ENCODE results near the gene GUK1. TPM values are rescaled to one million over a fixed set of nuclear protein-coding genes. Genes with fewer than 3 reads are reported as not detected.
"Not testable (repeated sequence)": the region's sequence is repeated elsewhere in the genome, so short reads cannot be mapped to it uniquely, and the experiment has no call there.

The GUK1 gene
- polyA plus RNA-seq, 1 experiment, result 373 TPM

- Histone ChIP-seq H3K27me3 (ENCODE audit: control insufficient read depth, insufficient read depth, low read length) (no peaks in the 10 kb centered on the region), H3K4me3 (ENCODE audit: low read depth, low read length) (no peak overlapping the region), H3K36me3 (ENCODE audit: control insufficient read depth, insufficient read depth, low read length) (peaks cover 2% of the 10 kb centered on the region; the same call in 1 of the 2 replicates)
- DNase-seq (ENCODE audit: low read depth), result no peak
- no peak for TF ChIP-seq CTCF (IDR thresholded peaks at IDR 0.05; ENCODE audit: insufficient read depth, low read depth, low read length)
- ChIA-PET POLR2A (no interaction called here), CTCF (no interaction called here)
These were observed 29.3 kb downstream of the GUK1 start for GRCh38 chr1:228169345-228169744.

- Histone ChIP-seq H3K4me3 (ENCODE audit: low read depth, low read length) (no peak overlapping the region), H3K27me3 (ENCODE audit: control insufficient read depth, insufficient read depth, low read length) (no peaks in the 10 kb centered on the region), H3K36me3 (ENCODE audit: control insufficient read depth, insufficient read depth, low read length) (peaks cover 7% of the 10 kb centered on the region)
- no peak for TF ChIP-seq CTCF (IDR thresholded peaks at IDR 0.05; ENCODE audit: insufficient read depth, low read depth, low read length)
- no peak for DNase-seq (ENCODE audit: low read depth)
- POLR2A ChIA-PET, result no interaction called here
- CTCF ChIA-PET, result no interaction called here
These were observed 30.6 kb downstream of the GUK1 start for GRCh38 chr1:228170666-228171065.

GRCh38 chr1:228171221-228171891 lies 31.3 kb downstream of the GUK1 start:
- no peak overlapping the region for H3K4me3 ChIP-seq (ENCODE audit: low read depth, low read length)
- no peak for TF ChIP-seq CTCF (IDR thresholded peaks at IDR 0.05; ENCODE audit: insufficient read depth, low read depth, low read length)
- CTCF ChIA-PET, result no interaction called here
- no peaks in the 10 kb centered on the region for H3K27me3 ChIP-seq (ENCODE audit: control insufficient read depth, insufficient read depth, low read length)
- POLR2A ChIA-PET, result interaction anchor here (0.6 kb wide), 2 partner anchors 286 to 712 kb away, joined by 3 to 4 read pairs; a partner anchor contains a TSS
- no peak for DNase-seq (ENCODE audit: low read depth)
- peaks cover 7% of the 10 kb centered on the region for H3K36me3 ChIP-seq (ENCODE audit: control insufficient read depth, insufficient read depth, low read length)

- H3K4me3 ChIP-seq (ENCODE audit: low read depth, low read length), result no peak overlapping the region
- no peak for DNase-seq (ENCODE audit: low read depth)
- no peaks in the 10 kb centered on the region for H3K27me3 ChIP-seq (ENCODE audit: control insufficient read depth, insufficient read depth, low read length)
- no peak for TF ChIP-seq CTCF (IDR thresholded peaks at IDR 0.05; ENCODE audit: insufficient read depth, low read depth, low read length)
- CTCF ChIA-PET, result interaction anchor here (0.6 to 1.3 kb wide), 2 partner anchors 8 to 252 kb away, joined by 4 to 5 read pairs; partner anchors contain the start of gene IBA57
- POLR2A ChIA-PET, result no interaction called here
- H3K36me3 ChIP-seq (ENCODE audit: control insufficient read depth, insufficient read depth, low read length), result peaks cover 8% of the 10 kb centered on the region
These were observed 32.8 kb downstream of the GUK1 start for GRCh38 chr1:228172591-228173527.

GRCh38 chr1:228173528-228174481 lies 33.7 kb downstream of the GUK1 start:
- H3K4me3 ChIP-seq (ENCODE audit: low read depth, low read length); DNase-seq (ENCODE audit: low read depth); POLR2A ChIA-PET; H3K27me3 ChIP-seq (ENCODE audit: control insufficient read depth, insufficient read depth, low read length); H3K36me3 ChIP-seq (ENCODE audit: control insufficient read depth, insufficient read depth, low read length): not testable (repeated sequence)
- CTCF ChIA-PET, result interaction anchor here (0.6 to 1.3 kb wide), 2 partner anchors 9 to 75 kb away, joined by 3 to 4 read pairs; partner anchors contain the start of gene IBA57

Data from BJ (cell line).